ENCODE data around the gene SH3PXD2A. TPM values are rescaled to one million over a fixed set of nuclear protein-coding genes. Genes with fewer than 3 reads are reported as not detected.
A peak's percentile ranks its signal among the peaks of the same experiment; 100 is the strongest.

SH3PXD2A gene
- total RNA-seq, 4 donors from 2014 or later, result 12.1 to 68.5 (median 21.7) TPM

DNA sequence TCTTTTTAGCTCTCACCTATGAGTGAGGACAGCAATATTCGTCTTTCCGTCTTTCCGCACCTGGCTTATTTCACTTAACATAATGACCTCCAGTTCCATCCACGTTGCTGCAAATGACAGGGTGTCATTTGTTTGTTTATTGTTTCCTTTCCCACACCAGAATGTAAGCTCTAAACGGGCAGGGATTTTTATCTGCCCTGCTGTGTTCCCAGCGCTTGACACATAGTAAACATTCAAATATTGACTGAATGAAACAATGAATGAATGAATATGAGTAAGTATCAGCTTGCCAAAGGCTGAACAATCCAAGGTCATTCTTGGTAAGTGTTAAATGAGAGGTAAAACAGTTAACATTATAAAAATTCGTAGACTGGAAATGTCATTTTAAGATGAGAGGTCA, 12.8 kb downstream of the SH3PXD2A start:
- no peaks in the 10 kb centered on the region for H3K27me3 ChIP-seq
- TF ChIP-seq POLR2A (IDR thresholded peaks at IDR 0.05), result no peak
- TF ChIP-seq CTCF (IDR thresholded peaks at IDR 0.05), result no peak
- no peak overlapping the region for H3K27ac ChIP-seq

GRCh38 chr10:103841519-103841918, 13.9 kb downstream of the SH3PXD2A start:
- TF ChIP-seq POLR2A (IDR thresholded peaks at IDR 0.05) (no peak), CTCF (IDR thresholded peaks at IDR 0.05) (no peak)
- DNase-seq, result no peak
- Histone ChIP-seq H3K4me3 (no peak overlapping the region), H3K27ac (no peak overlapping the region), H3K36me3 (no peaks in the 10 kb centered on the region), H3K9me3 (no peaks in the 10 kb centered on the region), H3K27me3 (no peaks in the 10 kb centered on the region), H3K4me1 (peaks cover 5 to 76% (median 9%) of the 10 kb centered on the region in 4 donors)

More for the DNA sequence above, 12.8 kb downstream of the SH3PXD2A start:
- Histone ChIP-seq H3K4me1 (peaks cover 5 to 68% (median 9%) of the 10 kb centered on the region in 4 donors), H3K36me3 (no peaks in the 10 kb centered on the region), H3K4me3 (no peak overlapping the region), H3K9me3 (no peaks in the 10 kb centered on the region)
- DNase-seq, result no peak

GRCh38 chr10:103840740-103841070, 14.7 kb downstream of the SH3PXD2A start:
- DNase-seq, result no peak
- Histone ChIP-seq H3K27ac (peak overlapping the region in 2 of 4 donors; percentile 28 to 67), H3K4me1 (peaks cover 2 to 77% (median 6%) of the 10 kb centered on the region in 4 donors), H3K9me3 (no peaks in the 10 kb centered on the region), H3K4me3 (no peak overlapping the region), H3K27me3 (no peaks in the 10 kb centered on the region), H3K36me3 (no peaks in the 10 kb centered on the region)
- TF ChIP-seq POLR2A (IDR thresholded peaks at IDR 0.05) (no peak), CTCF (IDR thresholded peaks at IDR 0.05) (no peak)

GRCh38 chr10:103839872-103840739, 15.3 kb downstream of the SH3PXD2A start:
- Histone ChIP-seq H3K9me3 (no peaks in the 10 kb centered on the region), H3K4me1 (peaks cover 0 to 79% (median 6%) of the 10 kb centered on the region in 4 donors), H3K4me3 (no peak overlapping the region), H3K36me3 (no peaks in the 10 kb centered on the region), H3K27ac (peak overlapping the region in 2 of 4 donors; percentile 28 to 67), H3K27me3 (no peaks in the 10 kb centered on the region)
- DNase-seq, result no peak
- TF ChIP-seq CTCF (IDR thresholded peaks at IDR 0.05) (no peak), POLR2A (IDR thresholded peaks at IDR 0.05) (no peak)

DNA sequence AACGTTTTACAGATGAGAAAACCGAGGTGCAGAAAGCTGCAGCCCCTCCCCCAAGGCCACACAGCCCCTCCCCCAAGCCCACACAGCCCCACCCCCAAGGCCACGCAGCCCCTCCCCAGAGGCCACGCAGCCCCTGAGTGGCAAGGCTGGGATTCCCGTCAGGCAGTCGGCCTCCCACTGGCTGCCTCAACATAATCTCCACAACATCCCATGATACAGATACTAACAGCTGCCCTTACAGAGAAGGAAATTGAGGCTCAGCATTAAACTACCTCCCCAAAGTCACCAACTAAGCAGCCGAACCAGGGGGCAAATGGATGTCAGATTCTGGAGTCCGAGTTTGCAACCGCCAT, 15.9 kb downstream of the SH3PXD2A start:
- Histone ChIP-seq H3K36me3 (no peaks in the 10 kb centered on the region), H3K9me3 (no peaks in the 10 kb centered on the region), H3K4me3 (no peak overlapping the region), H3K27ac (peak overlapping the region in 1 of 4 donors; percentile 43), H3K4me1 (peaks cover 0 to 83% (median 7%) of the 10 kb centered on the region in 4 donors), H3K27me3 (no peaks in the 10 kb centered on the region)
- TF ChIP-seq POLR2A (IDR thresholded peaks at IDR 0.05), result no peak
- no peak for TF ChIP-seq CTCF (IDR thresholded peaks at IDR 0.05)
- DNase-seq, result no peak

All from Peyer's patch (tissue), 4 donors.